K562 (cell line): ENCODE results near the gene FAM20C. TPM values are rescaled to one million over a fixed set of nuclear protein-coding genes. Genes with fewer than 3 reads are reported as not detected.

ENCODE experiments used
- ATAC-seq: fragments of 200-7000 bp; cut with Tn5 transposase; 3 replicates; pipeline ENCODE4 v1.9.1; 2020; ENCODE audit warnings: moderate library complexity
- BruUV-seq: library from RNA; stranded (reverse); fragments of 400-500 nt; replicated peaks from 2 replicates; lab custom pipeline; 2021; lab: Mats Ljungman, UMichigan
- CTCF ChIA-PET: fragments of 300-600 bp; formaldehyde crosslinking; extraction: SDS; loops from one replicate; lab custom pipeline; 2021; ENCODE audit warnings: low intra/inter-chr PET ratio; lab: Yijun Ruan, JAX
- POLR2A ChIA-PET: fragments of 300-600, 350-650 bp; sonication (Branson Sonifier 250); formaldehyde crosslinking; extraction: SDS; loops from one replicate; lab custom pipeline; 2021; ENCODE audit warnings: antibody characterized with exemption, inconsistent platforms; lab: Yijun Ruan, JAX
- DNase-seq, 4 experiments: peaks; one replicate each; pipeline versions ENCODE4 v3.0.0 to v3.0.0-alpha.2; 2011 to 2018; ENCODE audit warnings: low spot score in 3 of 4, mixed read lengths in 3 of 4; ENCODE audit errors: extremely low read depth in 1 of 4
- FAIRE-seq: peaks from 2 replicates; lab custom pipeline; 2011; peaks lifted over from hg19 to GRCh38; lab: Jason Lieb, UNC
- H2AFZ ChIP-seq: 2 replicates; pipeline ENCODE4 v1.6.0; 2011; ENCODE audit warnings: low read depth, low read length, control low read depth, inconsistent platforms
- H3K27ac ChIP-seq: fragments of 200-600 bp; 3 replicates; pipeline ENCODE4 v1.8.0; 2011; ENCODE audit warnings: low read depth, mild to moderate bottlenecking, control low read depth, inconsistent platforms, low read length, moderate library complexity, mixed read lengths; ENCODE audit errors: extremely low read depth
- H3K27me3 ChIP-seq, 2 experiments: fragments of 300-600 bp in 1 of 2; 2 replicates in 1 of 2; 3 replicates in 1 of 2; pipeline versions ENCODE4 v1.6.0 to v1.8.0; 2011; ENCODE audit warnings: inconsistent platforms in 2 of 2, low read length in 2 of 2, mild to moderate bottlenecking in 1 of 2, mixed read lengths in 1 of 2, moderate library complexity in 1 of 2; ENCODE audit not compliant: control insufficient read depth in 2 of 2, insufficient read depth in 2 of 2
- H3K36me3 ChIP-seq: fragments of 300-600 bp; 3 replicates; pipeline ENCODE4 v1.8.0; 2011; ENCODE audit warnings: mild to moderate bottlenecking, low read length, inconsistent platforms; ENCODE audit not compliant: control insufficient read depth, insufficient read depth
- H3K4me1 ChIP-seq, 2 experiments: fragments of 200-600 bp in 1 of 2; replicated peaks in 1 of 2; 2 replicates in 1 of 2; 3 replicates in 1 of 2; pipeline versions ENCODE4 v1.5.1 to v1.8.0; 2011; ENCODE audit warnings: inconsistent platforms in 2 of 2, low read length in 2 of 2, mild to moderate bottlenecking in 1 of 2, mixed read lengths in 1 of 2, moderate library complexity in 1 of 2; ENCODE audit not compliant: control insufficient read depth in 2 of 2, insufficient read depth in 2 of 2
- H3K4me2 ChIP-seq: 2 replicates; pipeline ENCODE4 v1.6.1; 2011; ENCODE audit warnings: low read length, control low read depth, inconsistent platforms, mixed read lengths; ENCODE audit not compliant: insufficient read depth
- H3K4me3 ChIP-seq: fragments of 200-600 bp; sonication (generic), shearing (Covaris generic); 2 replicates; pipeline ENCODE4 v1.5.1; 2016; ENCODE audit warnings: control low read depth, inconsistent platforms
- H3K79me2 ChIP-seq: fragments of 200-600 bp; 3 replicates; pipeline ENCODE4 v1.8.0; 2011; ENCODE audit warnings: low read length, inconsistent platforms; ENCODE audit not compliant: control insufficient read depth, insufficient read depth
- H3K9ac ChIP-seq, 2 experiments: 2 replicates each; pipeline versions ENCODE4 v1.6.0 to v1.6.1; 2011; ENCODE audit warnings: low read depth in 2 of 2, low read length in 2 of 2, control low read depth in 1 of 2, inconsistent platforms in 1 of 2, mild to moderate bottlenecking in 1 of 2, mixed read lengths in 1 of 2; ENCODE audit not compliant: insufficient read depth in 1 of 2
- H3K9me1 ChIP-seq: one replicate; pipeline ENCODE4 v1.6.0; 2011; ENCODE audit warnings: inconsistent platforms, mild to moderate bottlenecking, low read length, moderate library complexity; ENCODE audit not compliant: control insufficient read depth, insufficient read depth
- H3K9me3 ChIP-seq: replicated peaks from 2 replicates; pipeline ENCODE4 v1.5.1; 2011; ENCODE audit warnings: low read depth, low read length, inconsistent platforms; ENCODE audit not compliant: control insufficient read depth, insufficient read depth
- H4K20me1 ChIP-seq: replicated peaks from 2 replicates; pipeline ENCODE4 v1.6.1; 2011; ENCODE audit warnings: low read length, inconsistent platforms, mixed read lengths; ENCODE audit not compliant: control insufficient read depth, insufficient read depth
- SMARCA5 ChIP-seq: fragments of 450-650 bp; IDR thresholded peaks from 2 replicates; pipeline ENCODE4 v1.6.1; 2016
- ZFX ChIP-seq: sonication (generic); formaldehyde crosslinking; IDR thresholded peaks from 2 replicates; pipeline ENCODE4 v1.8.0; 2022; ENCODE audit warnings: mild to moderate bottlenecking, missing genetic modification reagents, moderate library complexity
- ZKSCAN8 ChIP-seq: fragments of 200-800 bp; sonication (Bioruptor generic); IDR thresholded peaks from 2 replicates; pipeline ENCODE4 v1.6.1; 2016; ENCODE audit warnings: missing genetic modification characterization, missing compliant biosample characterization
- WGBS: fragments of 100-300 bp; shearing (Covaris generic); methylation state at CpG from one replicate; pipeline ENCODE4 v1.1.6; 2016; ENCODE audit warnings: low coverage, mixed read lengths; ENCODE audit not compliant: insufficient coverage; ENCODE audit errors: missing lambda C conversion rate; 5-methylcytosine and 5-hydroxymethylcytosine counted together
- in situ Hi-C: fragments of 300-500 bp; cut with MboI; formaldehyde crosslinking; loops from 4 replicates; pipeline ENCODE4 v1.15.0; 2018; ENCODE audit warnings: inconsistent platforms, mixed read lengths
- intact Hi-C: fragments of 100-400 bp; cut with micrococcal nuclease; formaldehyde crosslinking; loops from 2 replicates; pipeline ENCODE4 v1.14.2; 2022
- polyA plus RNA-seq, 8 experiments: library from polyadenylated mRNA; depleted of rRNA in 4 of 8; stranded (reverse) in 5 of 8; unstranded in 3 of 8; fragments of >200 nt; fragmentation: Nextera tagmentation in 2 of 8; fragmentation: Illumina TruSeq in 1 of 8; extraction: Ambion mirVana in 2 of 8; extraction: Trizol in 1 of 8; gene quantifications; 2 replicates each; pipeline versions ENCODE4 v1.2.1 to v1.2.3, GENCODE V29; 2011 to 2014; ENCODE audit warnings: inconsistent platforms in 1 of 8, missing spikeins in 1 of 8
- total RNA-seq, 7 experiments: library from RNA; depleted of rRNA in 6 of 7; stranded (reverse); fragments of >200 nt in 6 of 7; fragmentation: Illumina TruSeq in 2 of 7; extraction: Trizol in 2 of 7; gene quantifications; 2 replicates each; pipeline versions ENCODE4 v1.2.1 to v1.2.3, GENCODE V29; 2011 to 2021; ENCODE audit warnings: low replicate concordance in 1 of 7
- TF ChIP-seq, protein P1 (sequence below): sonication (generic); formaldehyde crosslinking; IDR thresholded peaks from 2 replicates; pipeline ENCODE4 v1.8.1; 2023; ENCODE audit warnings: mild to moderate bottlenecking, missing genetic modification reagents, moderate library complexity
- TF ChIP-seq, protein P2 (sequence below), 2 experiments: IDR thresholded peaks; 2 replicates each; pipeline ENCODE4 v1.6.1; 2012; ENCODE audit warnings: improper control_type of control experiment in 2 of 2, low read depth in 2 of 2, low read length in 2 of 2, borderline replicate concordance in 1 of 2

FAM20C gene
- total and polyA plus RNA-seq, 9 of the 15 experiments (the other 6 are each of a cell fraction or from before 2014, with no cell fraction given), result 0.09 TPM; not detected in 8

DNA sequence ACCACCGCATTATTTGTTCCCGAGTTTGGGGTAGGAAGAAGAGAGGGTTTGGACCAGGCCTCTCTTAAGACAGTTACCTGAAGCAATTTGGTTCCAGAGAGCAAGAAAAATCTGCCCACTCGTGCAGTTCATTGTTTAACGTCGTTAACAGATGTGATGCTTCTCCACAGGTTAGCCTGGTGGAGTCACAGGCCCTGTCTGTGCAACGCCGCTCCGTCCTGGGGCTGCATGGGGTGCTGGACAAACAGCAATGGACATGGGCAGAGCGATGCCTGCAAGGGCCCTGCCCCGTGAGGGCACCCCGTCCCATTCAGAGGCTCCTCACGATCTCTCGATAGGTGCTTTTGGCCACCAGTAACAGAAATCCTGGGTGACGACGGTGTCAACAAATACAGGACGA lies 107.3 kb downstream of the FAM20C start:
- Histone ChIP-seq H3K36me3 (no peaks in the 10 kb centered on the region), H3K27me3 (peaks cover 28 to 87% of the 10 kb centered on the region in 2 experiments), H3K9me3 (peaks cover 3% of the 10 kb centered on the region; the same call in 1 of the 2 replicates), H2AFZ (no peak overlapping the region), H3K9ac (no peak overlapping the region), H3K27ac (no peak overlapping the region), H3K4me3 (no peak overlapping the region), H3K4me2 (no peak overlapping the region), H3K4me1 (peaks cover 0 to 6% of the 10 kb centered on the region in 2 experiments; a peak in 1 of 5 replicates), H4K20me1 (peaks cover 12% of the 10 kb centered on the region), H3K9me1 (peaks cover 4% of the 10 kb centered on the region), H3K79me2 (no peaks in the 10 kb centered on the region)
- CTCF ChIA-PET, result no interaction called here
- TF ChIP-seq ZKSCAN8 (no peak), ZFX (no peak), SMARCA5 (no peak)
- TF ChIP-seq, protein P1, sequence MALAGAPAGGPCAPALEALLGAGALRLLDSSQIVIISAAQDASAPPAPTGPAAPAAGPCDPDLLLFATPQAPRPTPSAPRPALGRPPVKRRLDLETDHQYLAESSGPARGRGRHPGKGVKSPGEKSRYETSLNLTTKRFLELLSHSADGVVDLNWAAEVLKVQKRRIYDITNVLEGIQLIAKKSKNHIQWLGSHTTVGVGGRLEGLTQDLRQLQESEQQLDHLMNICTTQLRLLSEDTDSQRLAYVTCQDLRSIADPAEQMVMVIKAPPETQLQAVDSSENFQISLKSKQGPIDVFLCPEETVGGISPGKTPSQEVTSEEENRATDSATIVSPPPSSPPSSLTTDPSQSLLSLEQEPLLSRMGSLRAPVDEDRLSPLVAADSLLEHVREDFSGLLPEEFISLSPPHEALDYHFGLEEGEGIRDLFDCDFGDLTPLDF, result no peak
- TF ChIP-seq, protein P2, sequence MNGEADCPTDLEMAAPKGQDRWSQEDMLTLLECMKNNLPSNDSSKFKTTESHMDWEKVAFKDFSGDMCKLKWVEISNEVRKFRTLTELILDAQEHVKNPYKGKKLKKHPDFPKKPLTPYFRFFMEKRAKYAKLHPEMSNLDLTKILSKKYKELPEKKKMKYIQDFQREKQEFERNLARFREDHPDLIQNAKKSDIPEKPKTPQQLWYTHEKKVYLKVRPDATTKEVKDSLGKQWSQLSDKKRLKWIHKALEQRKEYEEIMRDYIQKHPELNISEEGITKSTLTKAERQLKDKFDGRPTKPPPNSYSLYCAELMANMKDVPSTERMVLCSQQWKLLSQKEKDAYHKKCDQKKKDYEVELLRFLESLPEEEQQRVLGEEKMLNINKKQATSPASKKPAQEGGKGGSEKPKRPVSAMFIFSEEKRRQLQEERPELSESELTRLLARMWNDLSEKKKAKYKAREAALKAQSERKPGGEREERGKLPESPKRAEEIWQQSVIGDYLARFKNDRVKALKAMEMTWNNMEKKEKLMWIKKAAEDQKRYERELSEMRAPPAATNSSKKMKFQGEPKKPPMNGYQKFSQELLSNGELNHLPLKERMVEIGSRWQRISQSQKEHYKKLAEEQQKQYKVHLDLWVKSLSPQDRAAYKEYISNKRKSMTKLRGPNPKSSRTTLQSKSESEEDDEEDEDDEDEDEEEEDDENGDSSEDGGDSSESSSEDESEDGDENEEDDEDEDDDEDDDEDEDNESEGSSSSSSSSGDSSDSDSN (IDR thresholded peaks at IDR 0.05; ENCODE audit: borderline replicate concordance in 1 of 2, low read depth in 2 of 2, low read length in 2 of 2), result no peak
- no peak for DNase-seq
- in situ Hi-C loops, result no loop called here
- intact Hi-C loops, result no loop called here
- ATAC-seq, result no peak
- no TSS peak for BruUV-seq
- WGBS, result 2% methylated on average over 16 of the region's 16 CpGs
- POLR2A ChIA-PET, result no interaction called here
- no peak for FAIRE-seq
